Suprapubic skin (tissue), 3 donors: ENCODE measurements around the gene PLXNC1.

ENCODE experiments used
- CTCF ChIP-seq, 2 donors: fragments of 200-600 bp in 1 of 2; fragments of 450-650 bp in 1 of 2; sonication (generic) in 1 of 2; IDR thresholded peaks; one replicate each; pipeline ENCODE4 v1.5.1; 2016 to 2019; ENCODE audit warnings: antibody characterized with exemption in 2 of 2, mild to moderate bottlenecking in 1 of 2, moderate library complexity in 1 of 2
- POLR2A ChIP-seq, 2 donors: fragments of 450-650 bp; IDR thresholded peaks; one replicate each; pipeline ENCODE4 v1.6.1; 2017; ENCODE audit warnings: antibody characterized with exemption in 2 of 2, mild to moderate bottlenecking in 2 of 2, moderate library complexity in 2 of 2

GRCh38 chr12:94169495-94169894 lies 21.1 kb downstream of the PLXNC1 start:
- TF ChIP-seq CTCF (IDR thresholded peaks at IDR 0.05) (no peak), POLR2A (IDR thresholded peaks at IDR 0.05) (no peak)
